CD4-positive, alpha-beta T cell treated with Interleukin-17A for 1 hour (primary cell): ENCODE results near the gene SH2D4B.

Source experiments
- DNase-seq: peaks from one replicate; pipeline ENCODE4 v3.0.0-alpha.2; 2020

The SH2D4B gene

DNA sequence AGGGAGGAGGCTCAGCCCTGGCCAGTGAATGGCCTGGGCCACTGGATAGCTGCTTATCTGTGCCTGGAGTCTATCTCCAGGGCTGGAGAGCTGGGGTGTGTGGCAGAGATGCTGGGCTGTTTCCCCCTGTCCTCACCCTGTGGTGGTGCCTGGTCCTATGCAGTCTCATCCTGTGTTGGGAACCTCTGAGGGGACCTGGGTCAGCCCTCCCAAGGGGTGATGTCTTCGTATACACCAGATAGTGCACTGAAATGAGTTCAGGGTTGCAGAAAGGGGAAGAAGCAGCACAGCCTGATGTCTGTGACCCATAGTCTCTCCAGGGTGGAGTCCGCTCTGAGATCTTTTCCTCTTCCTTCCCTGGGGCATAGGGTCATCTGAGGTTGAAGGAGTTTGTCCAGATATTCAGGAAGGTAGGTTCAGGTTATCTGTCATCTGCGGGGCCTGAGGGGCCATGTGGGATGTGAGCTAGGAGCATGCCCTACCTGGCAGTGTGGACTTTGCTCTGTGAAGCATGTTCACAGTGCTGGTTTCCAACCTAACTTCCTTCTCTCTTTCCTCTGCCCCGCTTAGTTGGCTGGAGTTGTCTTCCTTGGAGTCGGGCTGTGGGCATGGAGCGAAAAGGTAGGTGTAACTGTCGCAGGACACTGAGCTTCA is 33.4 kb upstream of the SH2D4B start:
- DNase-seq: no peak

DNA sequence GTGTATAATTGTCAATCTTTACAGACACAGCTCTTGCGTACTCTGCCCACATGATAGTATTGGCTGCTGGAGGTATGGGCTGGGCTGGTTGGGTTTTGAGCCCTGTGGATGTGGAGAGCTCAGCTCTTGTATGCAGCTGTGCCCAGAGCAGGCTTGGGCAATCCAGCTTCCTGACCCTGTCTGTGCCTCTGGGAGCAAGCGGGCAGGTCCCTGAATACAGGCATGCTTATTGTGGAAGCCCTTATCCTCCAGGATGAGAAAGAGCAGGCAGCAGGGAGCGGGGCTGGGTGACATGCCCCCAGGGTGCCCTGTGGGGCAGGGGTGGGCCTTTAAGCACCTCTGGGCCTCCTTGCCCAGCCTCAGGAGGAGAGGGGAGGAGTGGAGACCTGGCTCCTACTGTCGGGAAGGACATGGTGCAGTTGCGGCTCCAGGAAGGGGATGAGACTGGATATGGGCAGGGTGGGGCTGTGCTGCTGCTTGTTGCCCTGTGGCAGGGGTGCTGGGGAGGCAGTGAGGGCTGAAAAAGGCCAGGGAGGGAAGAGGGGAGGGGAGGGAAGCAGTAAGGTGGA is 32.7 kb upstream of the SH2D4B start:
- no peak for DNase-seq

GRCh38 chr10:80506189-80506575 is 31.5 kb upstream of the SH2D4B start:
- DNase-seq: no peak

- no peak for DNase-seq
Observed at GRCh38 chr10:80506836-80507487, 30.7 kb upstream of the SH2D4B start.

DNA sequence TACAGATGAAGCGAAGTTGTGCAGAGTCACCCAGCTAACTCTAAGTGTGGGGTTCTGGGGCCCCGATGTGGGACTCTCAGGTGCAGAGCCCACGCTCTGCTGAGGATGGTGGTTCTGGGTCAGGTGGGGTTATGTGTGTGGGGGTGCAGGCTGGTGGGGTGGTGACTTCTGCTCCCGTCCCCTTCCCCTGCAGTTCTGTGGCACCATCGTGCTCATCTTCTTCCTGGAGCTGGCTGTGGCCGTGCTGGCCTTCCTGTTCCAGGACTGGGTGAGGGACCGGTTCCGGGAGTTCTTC is 28.6 kb upstream of the SH2D4B start:
- DNase-seq: no peak

- DNase-seq: no peak
Observed at GRCh38 chr10:80509403-80510161, 28.1 kb upstream of the SH2D4B start.

DNA sequence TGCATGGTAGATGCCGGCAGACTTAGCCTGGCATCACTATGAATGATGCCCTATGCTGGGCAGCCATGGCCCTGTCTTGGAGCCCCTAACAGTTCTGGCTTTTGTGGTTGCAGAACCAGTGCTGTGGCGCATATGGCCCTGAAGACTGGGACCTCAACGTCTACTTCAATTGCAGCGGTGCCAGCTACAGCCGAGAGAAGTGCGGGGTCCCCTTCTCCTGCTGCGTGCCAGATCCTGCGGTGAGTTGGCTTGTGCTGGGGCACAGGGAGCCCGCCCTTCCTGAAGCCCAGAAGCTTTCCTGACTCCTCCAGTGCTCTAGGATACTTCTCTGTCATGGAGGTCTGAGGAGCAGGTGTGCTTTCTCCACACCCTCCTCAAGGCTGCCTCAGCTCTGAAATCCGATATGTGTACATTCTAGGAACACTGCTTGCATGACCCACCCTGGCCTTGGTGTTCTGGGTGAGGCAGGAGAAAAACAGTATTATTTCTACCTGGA is 25.6 kb upstream of the SH2D4B start:
- no peak for DNase-seq

DNA sequence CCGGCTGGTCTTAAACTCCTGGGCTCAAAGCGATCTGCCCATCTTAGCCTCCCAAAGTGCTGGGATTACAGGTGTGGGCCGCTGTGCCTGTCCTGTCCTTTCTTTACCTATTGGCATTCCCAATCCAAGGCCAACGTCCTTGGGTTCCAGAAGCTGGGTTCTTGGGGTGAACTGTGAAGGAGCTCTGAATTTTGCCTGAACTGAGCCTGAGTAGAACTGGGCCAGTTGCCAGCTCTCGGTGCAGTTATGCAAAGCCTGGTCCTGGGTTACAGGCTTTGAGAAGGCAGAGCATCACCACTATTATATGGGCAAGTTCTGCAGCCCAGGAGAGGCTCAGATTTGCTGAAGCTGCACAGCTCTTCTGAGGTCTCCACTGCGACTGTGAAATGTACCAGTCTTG is 24.6 kb upstream of the SH2D4B start:
- DNase-seq: no peak

GRCh38 chr10:80515511-80515910 is 22.2 kb upstream of the SH2D4B start:
- no peak for DNase-seq

GRCh38 chr10:80515941-80516340 is 21.8 kb upstream of the SH2D4B start:
- no peak for DNase-seq

- DNase-seq: no peak
Observed at GRCh38 chr10:80516506-80517075, 21.1 kb upstream of the SH2D4B start.

- DNase-seq: no peak
Observed at GRCh38 chr10:80517416-80518142, 20.1 kb upstream of the SH2D4B start.

GRCh38 chr10:80518143-80518806 is 19.4 kb upstream of the SH2D4B start:
- no peak for DNase-seq

DNA sequence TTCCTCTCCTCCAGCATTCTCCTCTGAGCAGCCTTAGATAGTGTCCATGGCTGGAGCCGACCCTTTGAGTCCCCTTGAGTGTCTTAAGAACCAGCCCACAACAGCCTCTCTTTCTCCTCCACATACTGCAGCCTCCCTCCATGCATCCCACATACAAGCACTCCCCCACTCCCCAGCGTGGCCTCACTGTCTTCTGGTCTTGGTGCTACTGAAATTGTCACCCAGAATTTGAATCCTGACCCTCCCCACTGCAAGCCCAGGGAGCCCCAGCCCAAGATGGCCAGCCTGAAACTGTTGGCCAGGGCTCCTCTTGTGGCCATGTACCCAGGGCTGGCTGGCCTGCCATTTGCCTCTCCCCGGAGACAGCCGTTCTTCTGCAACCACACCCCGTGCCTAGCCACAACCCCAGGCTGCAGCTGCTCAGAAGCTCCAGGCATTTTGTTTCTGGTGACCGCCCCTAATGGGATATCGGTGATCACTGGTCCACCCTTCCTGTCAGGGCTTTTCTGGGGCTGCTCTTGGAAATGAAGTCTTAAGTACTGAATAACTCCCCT is 18.8 kb upstream of the SH2D4B start:
- no peak for DNase-seq

GRCh38 chr10:80519936-80520650 is 17.6 kb upstream of the SH2D4B start:
- no peak for DNase-seq

- DNase-seq: no peak
Observed at GRCh38 chr10:80520661-80521470, 16.8 kb upstream of the SH2D4B start.

DNA sequence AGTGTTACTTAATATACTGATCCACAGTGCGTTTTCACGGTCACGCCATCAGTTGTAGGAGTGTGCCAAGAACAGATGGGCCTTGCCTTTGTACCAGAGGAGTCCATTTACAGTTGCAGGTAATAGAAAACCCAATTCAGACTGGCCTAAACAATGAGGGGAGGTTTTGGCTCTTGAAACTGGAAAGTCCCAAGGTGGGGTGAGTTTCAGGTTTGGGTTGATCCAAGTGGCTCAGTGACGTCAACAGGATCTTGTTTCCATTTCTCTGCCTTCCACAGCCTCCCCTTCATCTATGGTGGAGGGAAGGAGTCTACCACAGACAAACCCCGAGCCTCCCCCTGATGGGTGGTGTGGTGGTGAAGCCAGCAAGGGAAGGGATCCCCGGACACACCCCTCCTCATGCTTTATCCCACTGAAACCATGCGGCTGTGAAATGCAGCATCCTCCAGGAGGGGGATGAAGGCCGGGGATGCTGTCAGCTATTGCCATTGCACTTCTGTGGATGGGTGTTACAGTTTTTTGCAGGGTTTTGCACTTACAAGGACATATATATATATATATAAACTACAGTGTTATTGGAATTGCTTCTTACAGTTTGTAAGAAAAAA is 14.8 kb upstream of the SH2D4B start:
- peak; percentile 28 for DNase-seq

- DNase-seq: no peak
Observed at GRCh38 chr10:80523773-80524172, 13.9 kb upstream of the SH2D4B start.

GRCh38 chr10:80524190-80524909 is 13.4 kb upstream of the SH2D4B start:
- DNase-seq: no peak
